HT1080 (cell line): ENCODE data around the gene TBC1D9. TPM values are rescaled to one million over a fixed set of nuclear protein-coding genes. Genes with fewer than 3 reads are reported as not detected.

ENCODE experiments used
- DNase-seq: peaks from one replicate; pipeline ENCODE4 v3.0.0-alpha.2; 2015; ENCODE audit warnings: low read depth
- total RNA-seq: library from RNA; depleted of rRNA; stranded (reverse); fragments of >200 nt; shearing (Covaris generic); gene quantifications from 2 replicates; pipeline ENCODE4 v1.2.3, GENCODE V29; 2014

Gene TBC1D9
- total RNA-seq, 1 experiment from 2014 or later = 28.2 TPM

DNA sequence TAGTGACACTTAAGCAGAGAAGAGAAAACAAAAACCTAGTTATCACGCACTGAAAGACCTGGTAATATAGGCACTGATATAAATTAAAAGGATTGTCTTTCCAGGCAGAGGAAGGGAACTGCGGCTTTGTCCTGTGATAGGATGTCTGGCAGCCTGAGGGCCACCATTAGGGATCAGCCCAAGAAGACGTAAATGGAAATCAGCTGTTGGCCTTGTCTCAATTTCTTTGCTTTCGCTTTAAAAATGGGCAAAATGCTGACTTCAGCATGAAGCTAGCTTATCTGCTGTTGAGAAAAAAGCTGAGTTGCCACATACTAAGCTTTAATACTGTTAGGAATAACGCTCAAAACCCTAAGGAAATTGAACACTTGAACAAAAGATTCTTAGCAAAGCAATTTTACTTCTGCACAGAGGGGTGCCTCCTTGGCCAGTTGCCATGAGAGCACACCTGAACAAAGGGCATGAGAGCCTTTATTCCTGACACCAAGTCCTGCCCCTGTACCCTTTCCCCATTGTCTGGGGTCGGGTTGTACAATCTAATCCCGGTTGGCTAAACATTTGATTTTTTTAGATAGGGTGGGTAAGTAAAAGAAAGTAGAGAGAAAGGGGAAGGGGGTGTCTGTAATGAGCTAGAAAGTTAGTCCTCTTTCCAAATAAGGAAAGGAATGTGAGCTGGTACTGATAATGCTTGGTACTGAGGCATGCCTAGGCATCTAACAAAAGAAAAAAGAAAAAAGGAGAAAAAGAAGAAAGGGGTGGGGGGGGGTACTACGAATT lies 102.3 kb downstream of the TBC1D9 start:
- no peak for DNase-seq

DNA sequence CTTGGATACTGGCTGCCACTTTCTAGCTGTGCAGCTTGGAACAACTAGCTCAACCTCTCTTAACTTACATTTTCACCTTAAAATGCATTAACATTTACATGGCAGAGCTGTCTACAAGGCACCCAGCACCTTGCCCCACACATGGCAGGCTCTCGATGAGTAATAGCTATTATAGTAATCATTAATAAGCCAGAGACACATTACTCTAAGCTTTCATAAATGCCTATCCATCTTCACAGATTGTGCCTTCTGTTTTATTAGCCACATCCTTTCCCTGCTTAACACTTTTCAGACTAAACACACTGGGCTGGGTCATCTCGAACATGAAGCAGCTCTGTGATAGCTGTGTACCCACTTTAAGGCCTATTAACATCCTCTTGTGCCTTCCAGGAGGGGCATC lies 103.6 kb downstream of the TBC1D9 start:
- DNase-seq = no peak

DNA sequence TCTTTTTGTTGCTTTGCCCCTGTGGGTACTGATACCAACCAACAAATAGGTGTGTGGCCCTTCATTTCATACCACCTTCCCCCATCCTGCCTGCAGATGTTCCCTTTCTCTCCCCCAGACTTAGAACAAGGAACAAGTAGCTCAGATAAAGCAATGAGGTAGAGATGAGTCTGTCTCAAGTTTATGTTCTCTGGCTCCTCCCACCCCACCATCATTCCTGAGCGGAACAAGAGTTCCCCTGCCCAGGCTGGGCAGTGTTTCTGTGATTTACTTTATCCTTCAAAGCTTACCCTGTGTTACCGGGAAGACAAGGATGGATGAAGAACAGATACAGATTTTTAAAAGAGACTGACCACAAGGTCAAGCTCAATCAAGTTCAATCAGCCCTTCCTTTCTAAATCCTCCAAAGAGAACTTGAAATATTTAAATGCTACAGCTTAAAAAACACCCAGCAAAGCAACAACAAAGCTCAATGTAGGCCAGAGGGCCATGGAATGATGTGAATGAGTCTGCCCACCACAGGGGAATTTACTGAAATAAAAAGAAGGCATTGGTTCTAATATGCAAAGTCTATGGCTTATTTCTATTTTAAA lies 107.4 kb downstream of the TBC1D9 start:
- DNase-seq = no peak

DNA sequence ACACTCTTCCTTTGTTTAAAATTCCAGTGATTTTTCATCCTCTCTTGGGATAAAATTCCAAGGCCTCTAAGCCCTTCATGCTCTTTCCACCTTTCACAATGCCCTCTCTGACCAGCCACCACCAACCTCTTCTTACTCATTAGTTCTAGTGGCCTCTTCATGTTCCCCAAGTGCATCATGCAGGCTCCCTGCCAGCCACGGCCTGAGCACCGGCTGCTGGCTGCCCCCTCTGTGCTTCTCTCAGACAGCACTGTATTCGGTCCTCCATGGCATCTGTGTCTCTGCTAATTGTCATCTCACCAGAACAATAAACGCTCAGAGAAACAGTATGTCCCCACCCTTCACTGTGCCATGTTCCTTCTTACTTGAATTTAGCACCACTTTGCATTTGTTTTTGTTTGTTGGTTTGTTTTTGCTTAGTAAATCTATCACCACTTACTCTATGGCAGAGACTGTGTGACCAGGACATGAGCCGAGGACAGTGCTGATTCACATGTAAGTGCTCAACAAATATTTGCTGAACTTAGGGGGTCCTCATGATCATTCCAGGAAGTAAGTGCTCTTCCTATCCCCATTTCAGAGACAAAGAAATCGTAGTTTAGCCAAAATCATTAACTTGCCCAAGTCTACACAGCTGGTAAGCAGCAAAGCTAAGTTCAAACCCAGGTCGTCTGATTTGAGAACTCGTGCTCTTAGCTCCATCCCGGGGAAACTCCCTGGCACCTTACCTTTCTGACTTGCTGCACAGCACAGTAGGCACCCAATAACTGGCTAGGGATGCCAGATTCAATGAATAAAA lies 110.4 kb downstream of the TBC1D9 start:
- DNase-seq = no peak

DNA sequence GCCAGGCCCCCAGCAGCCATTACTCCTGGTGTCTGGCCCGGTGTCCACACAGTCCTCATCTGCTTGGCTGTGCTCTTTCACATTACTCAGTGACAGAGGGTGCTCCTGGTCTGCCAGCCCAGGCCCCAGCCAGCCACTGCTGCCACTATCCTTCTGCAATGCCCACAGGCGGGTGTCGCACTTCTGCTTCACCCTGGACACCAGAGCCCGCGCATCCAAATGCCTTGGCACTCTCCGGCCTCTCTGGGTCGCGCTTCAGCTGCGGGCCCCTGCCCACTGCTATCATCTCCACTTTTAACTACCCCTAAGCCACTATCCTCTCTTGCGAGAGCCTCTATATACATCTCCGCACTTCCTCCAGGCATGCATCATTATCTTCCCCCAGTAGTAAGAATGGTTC lies 111.0 kb downstream of the TBC1D9 start:
- no peak for DNase-seq

DNA sequence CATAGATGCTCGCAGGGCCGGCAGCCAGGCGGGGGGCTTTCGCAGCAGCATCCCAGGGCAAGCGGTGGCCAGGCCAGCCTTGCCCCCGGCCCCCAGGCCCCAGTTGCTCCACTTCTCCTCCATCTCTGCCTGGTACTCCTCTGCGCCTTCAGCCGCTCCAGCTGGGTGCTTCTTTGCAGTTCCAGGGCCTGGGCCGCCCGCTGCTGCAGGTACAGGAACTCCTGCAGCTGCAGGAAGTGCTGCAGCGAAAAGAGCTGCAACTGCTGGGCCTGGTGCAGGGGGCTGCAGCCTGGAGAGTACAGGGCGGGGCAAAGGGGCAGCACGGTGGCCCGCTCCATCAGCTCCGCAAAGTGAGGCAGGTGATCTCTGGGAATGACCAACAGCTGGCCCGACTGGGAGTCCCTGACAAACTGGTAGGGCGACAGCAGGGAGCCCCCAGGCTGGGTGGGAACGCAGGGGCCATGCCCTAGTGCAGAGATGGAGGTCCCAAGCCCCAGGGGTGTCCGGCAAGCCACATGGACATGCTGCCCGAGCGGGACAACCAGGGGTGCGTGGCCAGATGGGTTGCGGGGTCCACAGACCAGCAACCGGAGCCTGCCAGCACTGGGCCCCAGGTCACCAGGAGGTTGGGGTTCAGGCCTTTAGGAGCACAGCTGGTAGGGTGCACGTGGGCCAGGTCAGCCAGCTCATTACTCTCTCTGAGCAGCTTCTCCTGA lies 111.6 kb downstream of the TBC1D9 start:
- no peak for DNase-seq

DNA sequence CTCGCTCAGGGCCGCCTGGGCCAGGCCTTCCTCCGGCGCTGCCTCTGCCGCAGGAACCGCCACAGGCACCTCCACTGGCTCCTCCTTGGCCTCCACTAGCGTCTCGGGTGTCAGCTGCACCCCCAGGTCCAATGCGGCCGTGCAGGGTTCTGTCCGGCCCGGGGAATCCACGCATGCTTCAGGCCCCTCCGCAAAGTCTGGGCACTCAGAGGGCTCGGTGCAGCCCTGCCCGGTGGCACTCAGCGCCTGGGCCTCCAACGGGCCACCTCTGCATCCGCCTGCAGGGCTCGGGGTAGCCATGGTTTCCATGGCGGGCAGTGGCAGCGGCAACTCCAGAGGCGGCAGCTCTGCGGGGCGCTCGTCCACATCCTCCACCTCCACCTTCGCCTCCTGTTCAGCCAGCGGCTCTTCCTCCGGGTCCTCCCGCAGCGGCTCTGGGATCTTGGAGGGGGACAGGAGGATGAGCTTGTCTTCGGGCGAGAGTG lies 112.6 kb downstream of the TBC1D9 start:
- no peak for DNase-seq

DNA sequence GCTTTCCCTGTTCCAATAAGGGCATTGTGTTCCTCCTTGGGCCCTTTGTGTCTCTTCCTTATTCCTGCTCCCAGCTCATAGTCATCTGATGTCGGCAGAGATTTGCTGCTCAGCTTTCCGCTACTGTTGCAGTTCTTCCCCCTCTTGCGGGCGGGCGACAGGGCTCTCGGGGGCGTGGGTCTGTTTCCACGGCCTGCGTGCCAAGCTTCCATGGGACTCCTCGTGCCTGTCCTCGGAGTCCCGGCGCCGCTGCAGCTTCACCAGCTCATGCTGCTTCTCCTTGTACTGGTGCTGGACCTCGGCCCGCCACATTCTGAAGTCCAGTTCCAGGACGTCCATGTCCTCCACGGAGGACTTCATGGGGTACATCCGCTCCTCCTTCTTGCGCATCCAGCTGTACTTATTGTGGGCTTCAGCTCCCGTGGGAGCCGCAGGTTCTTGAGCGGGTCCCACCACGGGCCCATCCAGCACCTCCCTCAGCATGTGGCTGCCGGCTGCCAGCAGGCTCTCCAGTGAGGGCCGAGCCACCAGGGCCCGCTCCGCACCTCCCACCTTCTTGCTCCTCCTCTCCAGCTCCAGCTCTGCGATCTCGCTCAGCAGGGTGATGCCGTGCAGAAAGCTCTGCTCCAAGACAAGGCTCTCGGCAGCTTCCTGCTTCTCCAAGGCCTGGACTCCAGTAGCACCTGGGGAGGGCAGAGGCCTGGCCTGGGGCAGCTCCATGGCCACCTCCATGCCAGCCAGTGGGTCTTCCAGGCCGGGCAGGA lies 113.3 kb downstream of the TBC1D9 start:
- no peak for DNase-seq

DNA sequence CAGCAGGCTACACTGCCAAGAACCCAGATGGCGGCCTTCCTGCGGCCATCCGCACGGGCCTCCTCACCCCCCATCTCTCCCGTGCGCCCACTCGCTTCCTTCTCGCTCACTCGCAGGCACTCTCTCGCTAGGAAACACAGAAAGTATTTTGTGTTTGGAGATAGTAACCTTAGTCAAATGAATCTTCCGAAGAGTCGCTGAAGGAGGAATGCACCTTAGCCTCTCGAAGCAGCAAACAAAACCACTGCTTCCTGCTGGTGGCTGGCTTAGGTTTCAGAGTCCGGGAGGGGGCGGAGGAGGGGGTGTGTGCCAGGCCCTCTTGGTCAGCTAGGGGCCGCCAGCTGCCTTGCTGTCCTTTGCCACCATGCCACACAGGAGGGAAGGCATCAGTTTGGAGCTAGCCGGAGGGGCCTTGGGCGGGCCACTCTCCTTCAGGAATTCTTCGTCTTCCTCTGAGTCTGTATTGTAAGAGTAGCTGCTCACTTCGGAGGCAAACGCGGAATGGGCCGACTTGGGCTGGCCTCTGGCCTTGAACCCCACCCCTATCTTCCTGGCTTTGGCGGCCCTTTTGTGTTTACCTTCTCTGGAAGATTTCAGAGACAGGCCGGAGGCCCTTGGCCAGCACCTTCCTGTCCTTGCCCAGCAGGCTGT lies 114.3 kb downstream of the TBC1D9 start:
- no peak for DNase-seq

DNA sequence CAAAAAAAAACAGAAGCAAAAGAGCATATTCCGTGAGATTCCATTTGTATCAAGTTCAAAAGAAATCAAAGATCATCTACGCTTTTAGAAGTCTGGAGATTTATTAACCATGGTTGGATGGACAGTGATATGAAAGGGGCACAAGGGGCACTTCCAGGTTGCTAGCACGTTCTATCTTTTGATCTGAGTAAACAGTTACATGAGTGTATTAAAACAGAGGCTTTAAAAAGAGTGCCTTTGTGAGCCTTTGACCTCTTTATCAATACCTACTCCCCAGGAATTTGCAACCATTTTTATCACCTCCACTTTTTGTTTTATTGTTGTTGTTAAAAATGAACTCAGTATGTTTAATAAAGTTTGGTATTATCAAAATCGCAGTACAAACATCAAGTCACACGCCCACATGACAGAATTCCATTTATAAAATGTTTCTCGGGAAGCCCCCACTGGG lies 115.1 kb downstream of the TBC1D9 start:
- no peak for DNase-seq

DNA sequence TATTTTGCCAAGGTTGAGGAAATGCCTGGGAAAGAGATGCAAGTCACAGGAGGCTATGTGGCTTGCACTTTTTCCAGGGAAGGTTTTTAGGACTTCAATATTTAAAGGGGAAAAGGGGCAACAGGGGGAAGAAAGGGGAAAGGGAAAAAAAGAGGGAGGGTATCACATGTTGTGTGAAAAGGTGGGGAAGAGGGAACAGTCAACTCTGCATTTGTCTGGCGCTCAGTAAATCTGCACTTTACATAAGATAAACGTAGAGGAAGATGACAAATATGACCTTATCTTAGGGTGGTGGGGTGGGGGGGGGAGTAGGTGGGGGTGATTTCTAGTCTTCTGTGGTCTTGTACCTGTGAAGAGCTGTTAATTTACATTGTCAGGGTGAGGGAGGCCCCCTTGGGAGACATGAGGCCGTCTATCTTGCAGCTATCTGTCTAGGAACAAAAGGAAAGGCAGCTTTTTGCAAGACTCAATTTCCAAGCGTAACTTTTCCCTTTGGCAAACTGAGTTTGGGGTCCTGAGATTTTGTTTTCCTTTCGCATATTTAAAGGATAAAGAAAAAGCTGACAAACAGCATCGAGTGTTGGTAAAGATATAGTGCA lies 115.9 kb downstream of the TBC1D9 start:
- no peak for DNase-seq

DNA sequence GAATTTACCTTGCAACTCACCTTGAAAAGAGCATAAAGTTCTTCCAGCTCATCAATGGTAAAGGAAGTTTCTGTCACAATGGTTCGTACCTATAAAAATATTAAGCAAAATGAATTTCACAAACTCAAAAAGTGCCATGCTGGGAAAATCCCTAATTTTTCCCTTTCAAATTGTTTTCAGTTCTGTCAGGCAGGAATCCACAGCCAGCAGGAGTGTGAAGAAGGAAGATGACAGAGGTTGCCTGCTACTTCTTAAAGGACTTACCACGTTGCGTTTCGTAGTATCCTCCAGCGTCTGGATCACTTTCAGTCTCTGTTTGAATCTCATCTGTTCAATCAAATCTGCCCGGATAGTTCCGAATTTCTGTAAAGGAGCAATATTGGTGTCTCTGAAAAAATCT lies 117.1 kb downstream of the TBC1D9 start:
- no peak for DNase-seq

DNA sequence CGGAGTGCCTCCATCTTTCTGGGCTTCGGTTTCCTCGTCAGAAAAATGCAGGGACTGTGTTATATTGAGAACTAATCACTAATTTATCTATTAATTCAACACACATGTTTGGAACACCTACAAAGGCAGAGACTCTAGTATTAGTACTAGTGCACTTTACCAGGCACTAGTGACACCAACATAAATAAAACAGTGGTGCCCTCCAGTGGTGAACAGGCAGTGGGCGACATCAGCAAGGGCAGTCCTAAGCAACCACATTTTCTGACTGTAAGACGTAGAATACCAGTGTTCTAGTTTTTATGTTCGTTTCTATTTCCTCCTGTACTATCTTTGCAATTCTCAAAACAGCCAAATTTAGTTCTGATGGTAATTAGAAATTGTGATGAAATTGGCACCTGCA lies 118.3 kb downstream of the TBC1D9 start:
- peak; percentile 14 for DNase-seq

DNA sequence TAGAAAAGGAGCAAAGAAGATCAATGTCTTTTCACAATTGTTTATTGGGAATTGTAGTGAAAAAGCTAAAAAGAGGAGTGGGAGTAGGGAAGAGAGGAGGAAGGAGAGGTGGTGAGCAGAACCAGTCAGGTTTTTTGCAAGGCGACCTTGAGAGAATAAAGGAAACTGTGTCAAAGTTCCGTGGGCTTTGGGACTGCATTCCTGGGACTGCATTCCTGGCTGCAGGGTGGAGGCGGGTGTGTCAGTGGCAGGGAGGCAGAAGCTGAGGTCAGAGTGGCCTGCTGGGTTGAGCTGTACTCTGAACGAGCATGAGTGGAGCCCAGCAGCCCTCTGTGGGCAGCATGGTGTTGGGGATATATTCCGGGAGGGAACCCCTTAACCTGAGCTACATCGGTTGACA lies 120.6 kb downstream of the TBC1D9 start:
- peak; percentile 42 for DNase-seq

DNA sequence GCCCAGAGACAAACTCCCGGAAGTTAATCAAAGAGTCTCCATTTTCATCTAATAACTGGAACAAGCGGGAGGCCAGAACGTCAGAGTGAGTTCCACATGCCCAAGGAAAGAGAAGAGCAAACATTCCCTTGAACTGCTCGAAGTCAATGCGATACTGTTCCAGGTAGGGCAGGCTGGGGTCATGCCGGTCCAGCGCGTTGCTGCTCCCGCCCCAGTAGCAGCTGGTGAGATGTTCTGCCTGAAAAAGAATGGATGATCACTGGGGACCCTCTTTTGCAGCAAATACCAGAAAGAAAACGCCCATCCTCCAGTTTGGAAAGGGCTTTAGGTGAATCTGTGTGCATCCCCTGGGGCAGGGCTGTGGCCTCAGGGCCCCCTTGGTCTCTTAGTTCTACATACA lies 122.2 kb downstream of the TBC1D9 start:
- DNase-seq = no peak

DNA sequence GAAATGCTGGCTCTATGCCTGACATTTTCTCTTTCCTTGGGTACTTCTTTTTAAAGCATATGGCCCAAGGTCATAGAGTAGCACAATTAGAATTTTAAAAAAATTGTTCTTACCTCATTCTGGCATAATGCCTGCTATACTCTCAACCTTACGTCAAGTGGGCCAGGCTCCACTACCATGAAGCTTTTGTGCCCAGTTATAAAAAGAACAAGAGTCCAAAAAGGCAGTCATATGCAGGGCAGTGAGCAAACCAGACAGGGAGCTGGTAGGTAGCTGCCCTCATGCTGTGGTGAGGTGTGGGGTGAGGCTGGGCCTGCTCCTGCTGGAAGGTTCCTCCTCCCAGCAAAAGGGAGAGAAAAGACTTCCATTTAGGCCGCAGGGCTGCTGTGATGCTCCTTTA lies 123.1 kb downstream of the TBC1D9 start:
- DNase-seq = no peak

DNA sequence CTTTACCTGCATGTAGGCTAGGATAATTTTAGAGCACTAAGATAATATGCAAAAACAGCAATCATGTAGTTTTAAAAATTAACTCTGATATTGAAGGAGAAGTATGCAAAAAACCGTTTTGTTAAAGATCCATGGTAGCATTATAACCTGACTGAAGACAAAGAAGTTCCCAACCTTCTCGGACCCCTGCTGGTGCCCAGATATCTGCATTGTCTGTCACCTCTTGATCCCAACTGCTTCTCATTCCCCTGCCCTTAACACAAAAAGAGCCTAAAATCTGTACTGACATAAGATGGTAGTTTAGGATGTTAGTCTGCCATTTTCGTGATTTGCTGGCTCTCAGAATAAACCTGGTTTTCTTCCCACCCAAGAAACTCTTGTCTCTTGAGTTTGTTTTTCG lies 125.9 kb downstream of the TBC1D9 start:
- DNase-seq = no peak

DNA sequence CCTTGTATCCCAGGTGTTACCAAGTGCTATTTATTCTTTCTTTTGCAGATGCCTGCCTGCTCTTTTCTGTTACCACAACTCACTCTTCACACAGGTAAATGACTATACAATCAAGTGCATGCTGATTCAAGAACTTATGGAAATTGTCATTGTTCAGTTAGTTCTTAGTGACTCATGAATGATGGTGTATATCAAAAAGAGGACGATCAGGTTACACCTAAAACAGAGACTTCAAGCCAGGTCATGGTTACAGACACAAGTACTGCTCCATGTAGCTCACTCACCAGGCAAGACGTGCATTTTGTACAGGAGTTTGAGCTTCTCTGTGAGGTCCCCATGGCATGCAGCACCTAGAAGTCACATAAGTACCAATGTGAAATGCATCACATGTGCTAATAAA lies 128.2 kb downstream of the TBC1D9 start:
- peak; percentile 10 for DNase-seq

DNA sequence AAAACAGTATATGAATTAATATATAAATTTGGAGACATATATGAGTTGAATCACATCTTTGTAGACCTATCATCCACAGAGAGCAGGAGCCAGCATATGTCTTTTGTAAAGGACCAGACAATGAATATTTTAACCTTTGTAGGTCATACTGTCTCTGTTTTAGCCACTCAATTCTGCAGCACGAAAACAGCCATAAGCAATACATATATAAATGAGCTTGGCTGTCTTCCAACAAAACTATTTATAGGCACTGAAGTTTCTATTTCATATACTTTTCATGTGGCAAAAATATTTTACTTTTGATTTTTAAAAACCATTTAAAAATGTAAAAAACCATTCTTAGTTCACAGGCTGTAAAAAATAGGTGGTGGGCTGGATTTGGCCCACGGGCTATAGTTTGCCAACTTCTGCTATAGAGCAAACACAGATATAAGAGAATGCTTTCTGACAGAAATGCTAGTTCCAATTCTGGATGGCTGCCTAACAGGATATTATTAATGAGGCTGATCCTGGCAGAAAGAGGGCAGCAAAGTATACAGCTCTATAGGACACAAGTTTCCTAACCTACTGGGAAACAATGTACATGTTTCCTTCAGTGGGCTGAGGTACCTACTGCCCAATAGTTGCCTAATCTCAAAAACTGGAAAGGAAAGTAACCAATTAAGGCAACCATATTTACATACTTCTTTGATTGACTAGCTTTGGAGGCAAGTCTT lies 129.4 kb downstream of the TBC1D9 start:
- no peak for DNase-seq
